NT2/D1 (cell line): ENCODE measurements around the gene KCNA2.

Source experiments
- DNase-seq: peaks from one replicate; pipeline ENCODE4 v3.0.0-alpha.2; 2011; ENCODE audit warnings: low read depth, low spot score
- H3K27me3 ChIP-seq: 2 replicates; pipeline ENCODE4 v1.6.0; 2011; ENCODE audit warnings: mild to moderate bottlenecking; ENCODE audit not compliant: insufficient read length, insufficient read depth
- H3K36me3 ChIP-seq: 2 replicates; pipeline ENCODE4 v1.6.1; 2011; ENCODE audit warnings: mild to moderate bottlenecking, low read length, mixed read lengths; ENCODE audit not compliant: insufficient read depth, insufficient read length
- H3K4me1 ChIP-seq: 2 replicates; pipeline ENCODE4 v1.5.1; 2011; ENCODE audit not compliant: insufficient read depth, insufficient read length
- H3K4me3 ChIP-seq: 2 replicates; pipeline ENCODE4 v1.5.1; 2011; ENCODE audit warnings: low read depth; ENCODE audit not compliant: insufficient read length
- H3K9ac ChIP-seq: 2 replicates; pipeline ENCODE4 v1.6.0; 2011; ENCODE audit warnings: low read depth; ENCODE audit not compliant: insufficient read length
- H3K9me3 ChIP-seq: 2 replicates; pipeline ENCODE4 v1.5.1; 2011; ENCODE audit warnings: mild to moderate bottlenecking, low read length; ENCODE audit not compliant: insufficient read depth
- SUZ12 ChIP-seq: IDR thresholded peaks from 2 replicates; pipeline ENCODE4 v1.6.1; 2011; ENCODE audit not compliant: insufficient read length, insufficient read depth; ENCODE audit errors: extremely low read depth
- YY1 ChIP-seq: IDR thresholded peaks from 2 replicates; pipeline ENCODE4 v1.6.1; 2011; ENCODE audit not compliant: insufficient read length, insufficient read depth
- ZNF274 ChIP-seq: IDR thresholded peaks from 2 replicates; pipeline ENCODE4 v1.6.1; 2011; ENCODE audit warnings: mild to moderate bottlenecking, low read depth, low read length

The KCNA2 gene

GRCh38 chr1:110634455-110635311 is 28.5 kb upstream of the KCNA2 start:
- no peak overlapping the region for H3K9ac ChIP-seq
- peaks cover 7% of the 10 kb centered on the region for H3K4me1 ChIP-seq
- no peaks in the 10 kb centered on the region for H3K36me3 ChIP-seq
- no peaks in the 10 kb centered on the region for H3K27me3 ChIP-seq
- H3K4me3 ChIP-seq = no peak overlapping the region
- no peak for DNase-seq
- H3K9me3 ChIP-seq = no peaks in the 10 kb centered on the region
- TF ChIP-seq ZNF274 (no peak), SUZ12 (no peak), YY1 (no peak)

DNA sequence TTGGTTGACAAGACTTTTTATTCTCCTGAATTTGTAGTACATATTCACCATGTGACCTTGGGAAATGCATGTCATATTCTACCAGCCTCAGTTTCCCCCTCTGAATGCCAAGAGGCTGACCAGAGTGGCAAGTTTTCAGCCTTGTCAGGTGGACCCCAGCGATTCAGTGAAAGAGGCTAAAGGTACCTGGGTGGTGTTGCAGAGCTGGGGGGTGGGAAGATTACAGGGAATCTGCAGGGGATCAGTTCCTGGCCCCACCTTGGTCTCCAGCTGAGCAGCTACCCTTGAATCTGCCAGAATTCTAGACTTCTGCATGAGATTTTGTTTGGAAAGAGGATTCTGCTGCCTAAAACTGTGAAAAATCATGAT is 27.9 kb upstream of the KCNA2 start:
- no peak overlapping the region for H3K9ac ChIP-seq
- DNase-seq = no peak
- no peaks in the 10 kb centered on the region for H3K27me3 ChIP-seq
- no peak overlapping the region for H3K4me3 ChIP-seq
- no peaks in the 10 kb centered on the region for H3K36me3 ChIP-seq
- no peak for TF ChIP-seq YY1
- H3K4me1 ChIP-seq = peaks cover 7% of the 10 kb centered on the region
- H3K9me3 ChIP-seq = no peaks in the 10 kb centered on the region

- DNase-seq = no peak
- Histone ChIP-seq H3K36me3 (no peaks in the 10 kb centered on the region), H3K4me1 (peaks cover 7% of the 10 kb centered on the region), H3K4me3 (no peak overlapping the region), H3K9me3 (no peaks in the 10 kb centered on the region), H3K9ac (no peak overlapping the region), H3K27me3 (no peaks in the 10 kb centered on the region)
- TF ChIP-seq ZNF274 (no peak), SUZ12 (no peak), YY1 (no peak)
These were observed 27.5 kb upstream of the KCNA2 start for GRCh38 chr1:110633646-110634030.

- TF ChIP-seq ZNF274 (no peak), YY1 (no peak), SUZ12 (no peak)
- H3K9me3 ChIP-seq = no peaks in the 10 kb centered on the region
- H3K4me3 ChIP-seq = no peak overlapping the region
- H3K4me1 ChIP-seq = no peaks in the 10 kb centered on the region
- H3K9ac ChIP-seq = no peak overlapping the region
- no peak for DNase-seq
- no peaks in the 10 kb centered on the region for H3K36me3 ChIP-seq
- H3K27me3 ChIP-seq = no peaks in the 10 kb centered on the region
These were observed 25.9 kb upstream of the KCNA2 start for GRCh38 chr1:110631836-110632620.

DNA sequence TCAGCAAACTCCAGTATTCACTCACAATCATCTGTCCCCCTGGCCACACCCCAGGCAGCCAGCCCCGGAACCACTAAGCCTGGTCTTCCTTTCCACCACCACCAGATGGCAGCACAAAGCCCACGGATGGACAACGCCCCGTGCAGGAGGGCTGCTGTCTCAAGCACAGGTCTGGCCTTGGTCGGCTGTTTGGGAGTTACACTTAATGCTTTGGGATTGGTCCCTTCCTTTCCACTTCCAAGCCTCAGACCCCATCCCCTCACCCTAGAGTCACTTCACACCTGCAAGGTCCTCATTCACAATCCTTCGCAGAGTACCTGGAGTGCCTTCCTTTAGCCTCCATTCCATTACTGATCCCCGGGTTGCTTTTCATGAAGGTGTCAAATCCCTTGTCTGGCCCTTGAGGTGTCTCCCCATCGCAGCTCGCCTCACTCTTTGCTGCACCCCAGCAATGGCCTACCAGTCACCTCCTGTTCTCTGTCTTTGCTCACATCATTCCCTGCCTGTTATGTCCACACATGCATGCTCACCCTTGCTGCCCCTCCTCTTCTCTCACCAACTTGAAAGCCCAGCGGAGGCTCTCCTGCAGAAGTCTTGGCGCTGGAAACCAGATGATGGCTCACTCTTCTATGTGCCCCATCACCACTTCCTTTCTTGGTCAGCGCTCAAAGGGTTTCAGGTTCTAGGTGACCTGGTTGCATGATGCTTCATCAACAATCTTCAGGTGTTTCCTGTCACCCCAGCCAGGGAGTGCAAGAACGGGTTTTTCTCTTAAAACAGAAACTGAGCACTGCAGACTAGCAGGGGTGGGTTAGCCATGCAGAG is 24.9 kb upstream of the KCNA2 start:
- Histone ChIP-seq H3K9ac (no peak overlapping the region), H3K36me3 (no peaks in the 10 kb centered on the region), H3K4me1 (no peaks in the 10 kb centered on the region), H3K27me3 (no peaks in the 10 kb centered on the region), H3K4me3 (no peak overlapping the region), H3K9me3 (no peaks in the 10 kb centered on the region)
- no peak for TF ChIP-seq ZNF274
- TF ChIP-seq SUZ12 = no peak
- TF ChIP-seq YY1 = no peak
- DNase-seq = peak; percentile 70

DNA sequence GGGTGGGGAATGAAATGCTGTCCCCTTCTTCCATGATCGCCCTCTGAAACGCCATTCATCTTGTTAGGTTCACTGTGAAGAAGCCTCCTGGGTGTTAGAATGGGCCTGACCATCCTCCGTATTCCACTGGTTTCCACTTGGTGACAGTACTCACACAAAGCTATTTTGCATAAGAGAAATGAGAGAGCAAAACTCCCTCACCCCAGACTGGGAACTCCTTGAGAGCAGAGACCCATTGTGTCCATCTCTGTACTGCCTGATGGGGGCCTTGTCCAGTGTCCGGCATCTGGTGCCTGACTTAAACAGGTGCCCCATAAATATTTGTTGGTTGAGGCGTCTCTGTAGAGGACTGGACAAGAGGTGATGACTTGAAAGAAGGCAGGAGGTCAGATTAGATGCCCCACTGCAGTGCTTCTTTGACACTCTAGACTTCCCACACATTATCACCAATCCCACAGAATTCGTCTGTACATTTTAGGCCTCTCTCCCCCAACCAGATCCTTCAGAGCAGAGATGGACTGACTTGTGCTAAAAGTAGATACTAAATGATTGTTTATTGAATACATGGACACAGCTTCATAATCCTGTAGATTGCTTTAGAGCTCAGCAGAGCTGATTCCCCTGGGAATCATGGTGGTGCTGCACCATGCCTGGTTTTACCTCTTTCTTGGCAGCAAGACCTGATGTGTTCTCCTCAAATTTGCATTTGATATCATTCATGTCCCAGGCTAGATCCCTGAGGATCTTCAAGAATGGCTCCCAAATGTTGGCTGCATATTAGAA is 22.4 kb upstream of the KCNA2 start:
- H3K9me3 ChIP-seq = no peaks in the 10 kb centered on the region
- no peak overlapping the region for H3K4me3 ChIP-seq
- DNase-seq = no peak
- no peaks in the 10 kb centered on the region for H3K27me3 ChIP-seq
- H3K36me3 ChIP-seq = no peaks in the 10 kb centered on the region
- no peaks in the 10 kb centered on the region for H3K4me1 ChIP-seq
- no peak for TF ChIP-seq SUZ12
- no peak for TF ChIP-seq YY1
- no peak for TF ChIP-seq ZNF274
- H3K9ac ChIP-seq = no peak overlapping the region

- Histone ChIP-seq H3K27me3 (no peaks in the 10 kb centered on the region), H3K36me3 (no peaks in the 10 kb centered on the region), H3K9ac (no peak overlapping the region), H3K4me1 (no peaks in the 10 kb centered on the region), H3K9me3 (no peaks in the 10 kb centered on the region), H3K4me3 (no peak overlapping the region)
- TF ChIP-seq ZNF274 = no peak
- TF ChIP-seq YY1 = no peak
- no peak for TF ChIP-seq SUZ12
- no peak for DNase-seq
These were observed 21.6 kb upstream of the KCNA2 start for GRCh38 chr1:110627764-110628163.
